Umbilical cord (tissue), 2 donors: ENCODE results near the gene ATXN7L1. TPM values are rescaled to one million over a fixed set of nuclear protein-coding genes. Genes with fewer than 3 reads are reported as not detected.
A peak's percentile ranks its signal among the peaks of the same experiment; 100 is the strongest.

Experiments used
- DNase-seq: peaks from one replicate; pipeline ENCODE4 v3.0.0-alpha.2; 2015; ENCODE audit warnings: low spot score
- total RNA-seq: library from RNA; depleted of rRNA; stranded (reverse); fragments of >200 nt; gene quantifications from one replicate; pipeline ENCODE4 v1.2.3, GENCODE V29; 2014; ENCODE audit warnings: low replicate concordance; ENCODE audit not compliant: insufficient read depth

The ATXN7L1 gene
- total RNA-seq, 1 donor from 2014 or later = 4.8 TPM

GRCh38 chr7:105584165-105584564 lies 292.2 kb downstream of the ATXN7L1 start:
- no peak for DNase-seq

GRCh38 chr7:105583061-105583460 lies 293.3 kb downstream of the ATXN7L1 start:
- no peak for DNase-seq

- peak; percentile 24 for DNase-seq
Observed at GRCh38 chr7:105581066-105581811, 295.2 kb downstream of the ATXN7L1 start, which contains the start of gene EFCAB10. TSS of gene EFCAB10 (minus strand) at chr7:105581493. CDS start at chr7:105581463, 30 bp downstream.

- DNase-seq = no peak
Observed at GRCh38 chr7:105580022-105580740, 296.2 kb downstream of the ATXN7L1 start.

- DNase-seq = no peak
Observed at GRCh38 chr7:105578496-105578895, 297.9 kb downstream of the ATXN7L1 start.

GRCh38 chr7:105577251-105577650 lies 299.1 kb downstream of the ATXN7L1 start:
- DNase-seq = no peak

GRCh38 chr7:105571891-105572290 lies 304.5 kb downstream of the ATXN7L1 start:
- no peak for DNase-seq

- DNase-seq = no peak
Observed at GRCh38 chr7:105567821-105568220, 308.6 kb downstream of the ATXN7L1 start.

GRCh38 chr7:105567024-105567423 lies 309.4 kb downstream of the ATXN7L1 start:
- DNase-seq = no peak

GRCh38 chr7:105565190-105565589 lies 311.2 kb downstream of the ATXN7L1 start:
- no peak for DNase-seq

- DNase-seq = no peak
Observed at GRCh38 chr7:105559926-105560325, 316.5 kb downstream of the ATXN7L1 start.

Other genes with a start within 250 kb of the ATXN7L1 start
- gene CDHR3, start 86.7 kb upstream of the ATXN7L1 start, total RNA-seq = 1.7 TPM
- gene SYPL1, start 235.7 kb upstream of the ATXN7L1 start, total RNA-seq = 47.2 TPM